CD4-positive, alpha-beta memory T cell (primary cell): ENCODE results near the gene DMRTA1. TPM values are rescaled to one million over a fixed set of nuclear protein-coding genes. Genes with fewer than 3 reads are reported as not detected.
"Not testable (repeated sequence)": the region's sequence is repeated elsewhere in the genome, so short reads cannot be mapped to it uniquely, and the experiment has no call there.

Source experiments
- CTCF ChIA-PET: fragments of 350-600 bp; sonication (Branson Sonifier 250); formaldehyde crosslinking; loops from one replicate; lab custom pipeline; 2021; ENCODE audit warnings: inconsistent platforms; ENCODE audit not compliant: partially characterized antibody; lab: Charles Lee
- POLR2A ChIA-PET: fragments of 350-600 bp; sonication (Branson Sonifier 250); formaldehyde crosslinking; loops from one replicate; lab custom pipeline; 2021; ENCODE audit not compliant: partially characterized antibody; lab: Charles Lee
- DNase-seq, 5 donors: peaks; one replicate each; pipeline versions ENCODE4 v3.0.0 to v3.0.0-alpha.2; 2020 to 2022; ENCODE audit warnings: mixed read lengths in 1 of 5
- H3K27ac ChIP-seq: one replicate; pipeline ENCODE4 v1.7.0; 2013; ENCODE audit warnings: low read depth, low read length
- H3K27me3 ChIP-seq: 2 replicates; pipeline ENCODE4 v1.7.0; 2013; ENCODE audit warnings: mild to moderate bottlenecking, low read length, moderate library complexity; ENCODE audit not compliant: insufficient read depth
- H3K36me3 ChIP-seq: 2 replicates; pipeline ENCODE4 v1.7.0; 2013; ENCODE audit warnings: mild to moderate bottlenecking, low read length, moderate library complexity; ENCODE audit not compliant: insufficient read depth
- H3K4me1 ChIP-seq: 2 replicates; pipeline ENCODE4 v1.7.0; 2013; ENCODE audit warnings: mild to moderate bottlenecking, low read length, moderate library complexity; ENCODE audit not compliant: insufficient read depth
- H3K4me3 ChIP-seq, 2 donors: one replicate each; pipeline ENCODE4 v1.7.0; 2013; ENCODE audit warnings: low read length in 2 of 2, mild to moderate bottlenecking in 1 of 2
- H3K9me3 ChIP-seq, 2 donors: one replicate each; pipeline ENCODE4 v1.7.0; 2013; ENCODE audit warnings: low read length in 2 of 2, control low read depth in 1 of 2; ENCODE audit not compliant: control insufficient read depth in 1 of 2
- H3K27ac Mint-ChIP-seq, 7 donors: one replicate each; pipeline ENCODE4 v1.8.0; 2020 to 2021; ENCODE audit warnings: mixed read lengths in 7 of 7, mild to moderate bottlenecking in 6 of 7, inconsistent platforms in 3 of 7, moderate library complexity in 3 of 7
- H3K27me3 Mint-ChIP-seq, 2 donors: one replicate each; pipeline ENCODE4 v1.8.0; 2020 to 2021; ENCODE audit warnings: mixed read lengths in 2 of 2
- H3K36me3 Mint-ChIP-seq, 2 donors: one replicate each; pipeline ENCODE4 v1.8.0; 2020 to 2021; ENCODE audit warnings: mixed read lengths in 2 of 2, inconsistent platforms in 1 of 2, mild to moderate bottlenecking in 1 of 2
- H3K4me1 Mint-ChIP-seq, 4 donors: one replicate each; pipeline ENCODE4 v1.8.0; 2020 to 2021; ENCODE audit warnings: mixed read lengths in 4 of 4, mild to moderate bottlenecking in 1 of 4
- H3K4me3 Mint-ChIP-seq, 8 donors: one replicate each; pipeline ENCODE4 v1.8.0; 2020 to 2021; ENCODE audit warnings: mixed read lengths in 8 of 8, mild to moderate bottlenecking in 7 of 8, moderate library complexity in 6 of 8, inconsistent platforms in 3 of 8
- H3K9me3 Mint-ChIP-seq, 8 donors: one replicate each; pipeline ENCODE4 v1.8.0; 2020 to 2021; ENCODE audit warnings: mixed read lengths in 8 of 8, mild to moderate bottlenecking in 5 of 8, inconsistent platforms in 3 of 8, moderate library complexity in 1 of 8
- intact Hi-C: fragments of 100-400 bp; cut with micrococcal nuclease; formaldehyde crosslinking; loops from one replicate; pipeline ENCODE4 v1.15.1; 2023
- polyA plus RNA-seq, 2 donors: library from polyadenylated mRNA; unstranded; fragments of 300-500 nt; fragmentation: Illumina TruSeq; gene quantifications; one replicate each; pipeline ENCODE4 v1.2.3, GENCODE V29; 2021
- total RNA-seq, 2 experiments: library from RNA; stranded (reverse); gene quantifications; one replicate each; pipeline ENCODE4 v1.2.3, GENCODE V29; 2021

Gene DMRTA1
- total and polyA plus RNA-seq, 4 experiments from 2014 or later: 0.03 TPM; not detected in 3

GRCh38 chr9:22424616-22425015 is 22.0 kb upstream of the DMRTA1 start:
- Histone ChIP-seq H3K36me3 (no peaks in the 10 kb centered on the region), H3K27me3 (no peaks in the 10 kb centered on the region), H3K4me3 (no peak overlapping the region), H3K4me1 (no peaks in the 10 kb centered on the region), H3K9me3 (no peaks in the 10 kb centered on the region), H3K27ac (no peak overlapping the region)
- intact Hi-C loops: no loop called here
- peaks cover 0 to 3% (median 0%) of the 10 kb centered on the region in 8 donors for H3K9me3 Mint-ChIP-seq
- H3K27ac Mint-ChIP-seq: no peak overlapping the region
- ChIA-PET POLR2A (no interaction called here), CTCF (no interaction called here)
- no peak overlapping the region for H3K4me3 Mint-ChIP-seq
- H3K36me3 Mint-ChIP-seq: no peaks in the 10 kb centered on the region
- no peaks in the 10 kb centered on the region for H3K4me1 Mint-ChIP-seq
- no peak for DNase-seq
- peaks cover 0 to 5% of the 10 kb centered on the region in 2 donors for H3K27me3 Mint-ChIP-seq

GRCh38 chr9:22425551-22425950 is 21.1 kb upstream of the DMRTA1 start:
- Mint-ChIP-seq H3K27me3 (peaks cover 0 to 5% of the 10 kb centered on the region in 2 donors), H3K4me1 (no peaks in the 10 kb centered on the region), H3K4me3 (no peak overlapping the region), H3K27ac (no peak overlapping the region), H3K36me3 (no peaks in the 10 kb centered on the region), H3K9me3 (peaks cover 0 to 3% (median 0%) of the 10 kb centered on the region in 8 donors)
- no peaks in the 10 kb centered on the region for H3K36me3 ChIP-seq
- no peaks in the 10 kb centered on the region for H3K27me3 ChIP-seq
- intact Hi-C loops: no loop called here
- POLR2A ChIA-PET: no interaction called here
- no peaks in the 10 kb centered on the region for H3K9me3 ChIP-seq
- H3K4me1 ChIP-seq: no peaks in the 10 kb centered on the region
- CTCF ChIA-PET: no interaction called here
- H3K27ac ChIP-seq: no peak overlapping the region
- H3K4me3 ChIP-seq: no peak overlapping the region
- DNase-seq: no peak

- Histone ChIP-seq H3K9me3 (no peaks in the 10 kb centered on the region), H3K36me3 (no peaks in the 10 kb centered on the region), H3K4me3 (no peak overlapping the region), H3K27me3 (no peaks in the 10 kb centered on the region), H3K27ac (no peak overlapping the region), H3K4me1 (no peaks in the 10 kb centered on the region)
- ChIA-PET POLR2A (no interaction called here), CTCF (no interaction called here)
- H3K36me3 Mint-ChIP-seq: no peaks in the 10 kb centered on the region
- H3K4me1 Mint-ChIP-seq: no peaks in the 10 kb centered on the region
- peaks cover 0 to 3% (median 0%) of the 10 kb centered on the region in 8 donors for H3K9me3 Mint-ChIP-seq
- H3K4me3 Mint-ChIP-seq: no peak overlapping the region
- intact Hi-C loops: no loop called here
- H3K27ac Mint-ChIP-seq: no peak overlapping the region
- H3K27me3 Mint-ChIP-seq: peaks cover 0 to 2% of the 10 kb centered on the region in 2 donors
- no peak for DNase-seq
These were observed 19.3 kb upstream of the DMRTA1 start for GRCh38 chr9:22427226-22427880.

- Histone ChIP-seq H3K4me3 (no peak overlapping the region), H3K27ac (no peak overlapping the region), H3K27me3 (no peaks in the 10 kb centered on the region), H3K36me3 (no peaks in the 10 kb centered on the region), H3K9me3 (no peaks in the 10 kb centered on the region), H3K4me1 (no peaks in the 10 kb centered on the region)
- H3K27ac Mint-ChIP-seq: no peak overlapping the region
- ChIA-PET CTCF (no interaction called here), POLR2A (no interaction called here)
- no peaks in the 10 kb centered on the region for H3K4me1 Mint-ChIP-seq
- no peak for DNase-seq
- no peaks in the 10 kb centered on the region for H3K36me3 Mint-ChIP-seq
- H3K9me3 Mint-ChIP-seq: no peaks in the 10 kb centered on the region
- H3K4me3 Mint-ChIP-seq: no peak overlapping the region
- intact Hi-C loops: no loop called here
- peaks cover 8% of the 10 kb centered on the region in 2 donors for H3K27me3 Mint-ChIP-seq
These were observed 12.9 kb upstream of the DMRTA1 start for GRCh38 chr9:22433691-22434090.

GRCh38 chr9:22435252-22435651 is 11.4 kb upstream of the DMRTA1 start:
- H3K36me3 ChIP-seq, H3K36me3 Mint-ChIP-seq, H3K9me3 Mint-ChIP-seq, H3K27me3 ChIP-seq, H3K4me1 ChIP-seq, H3K4me3 Mint-ChIP-seq, DNase-seq, H3K4me1 Mint-ChIP-seq, H3K4me3 ChIP-seq, H3K27ac Mint-ChIP-seq, intact Hi-C loops, POLR2A ChIA-PET, H3K9me3 ChIP-seq, H3K27ac ChIP-seq, CTCF ChIA-PET: not testable (repeated sequence)
- peaks cover 11 to 15% of the 10 kb centered on the region in 2 donors for H3K27me3 Mint-ChIP-seq

GRCh38 chr9:22437461-22438067 is 9.1 kb upstream of the DMRTA1 start:
- H3K27ac Mint-ChIP-seq, H3K4me1 ChIP-seq, H3K36me3 Mint-ChIP-seq, H3K27ac ChIP-seq, intact Hi-C loops, H3K27me3 ChIP-seq, H3K9me3 ChIP-seq, POLR2A ChIA-PET, H3K36me3 ChIP-seq, H3K4me3 Mint-ChIP-seq, H3K4me1 Mint-ChIP-seq, CTCF ChIA-PET, H3K9me3 Mint-ChIP-seq, DNase-seq, H3K4me3 ChIP-seq: not testable (repeated sequence)
- peaks cover 11 to 13% of the 10 kb centered on the region in 2 donors for H3K27me3 Mint-ChIP-seq

- Mint-ChIP-seq H3K36me3 (no peaks in the 10 kb centered on the region), H3K4me1 (peaks cover 0 to 1% (median 0%) of the 10 kb centered on the region in 4 donors), H3K4me3 (no peak overlapping the region), H3K27ac (no peak overlapping the region), H3K27me3 (peaks cover 12 to 23% of the 10 kb centered on the region in 2 donors), H3K9me3 (peaks cover 0 to 6% (median 0%) of the 10 kb centered on the region in 8 donors)
- H3K4me3 ChIP-seq: no peak overlapping the region
- no peak for DNase-seq
- ChIA-PET POLR2A (no interaction called here), CTCF (no interaction called here)
- H3K36me3 ChIP-seq: no peaks in the 10 kb centered on the region
- H3K9me3 ChIP-seq: no peaks in the 10 kb centered on the region
- H3K27ac ChIP-seq: no peak overlapping the region
- intact Hi-C loops: no loop called here
- no peaks in the 10 kb centered on the region for H3K4me1 ChIP-seq
- peaks cover 4% of the 10 kb centered on the region for H3K27me3 ChIP-seq
These were observed 5.8 kb upstream of the DMRTA1 start for GRCh38 chr9:22440841-22441240.
